Hepatocyte (in vitro differentiated cells): ENCODE measurements around the gene SORCS2. TPM values are rescaled to one million over a fixed set of nuclear protein-coding genes. Genes with fewer than 3 reads are reported as not detected.

ENCODE experiments used
- DNase-seq: peaks from one replicate; pipeline ENCODE4 v3.0.0-alpha.2; 2016; ENCODE audit warnings: low spot score
- H2AFZ ChIP-seq: fragments of 200-600 bp; sonication (generic); 2 replicates; pipeline ENCODE4 v1.6.0; 2016; ENCODE audit warnings: antibody characterized with exemption, mild to moderate bottlenecking
- H3K27ac ChIP-seq: fragments of 200-600 bp; sonication (generic); 2 replicates; pipeline ENCODE4 v1.5.1; 2016; ENCODE audit warnings: mild to moderate bottlenecking
- H3K27me3 ChIP-seq: fragments of 200-600 bp; sonication (generic); 2 replicates; pipeline ENCODE4 v1.6.1; 2016
- H3K36me3 ChIP-seq: fragments of 200-600 bp; sonication (generic); replicated peaks from 2 replicates; pipeline ENCODE4 v1.5.1; 2016; ENCODE audit warnings: low read depth; ENCODE audit not compliant: insufficient read depth
- H3K4me1 ChIP-seq: fragments of 200-600 bp; sonication (generic); 2 replicates; pipeline ENCODE4 v1.5.1; 2016; ENCODE audit warnings: mild to moderate bottlenecking, moderate library complexity; ENCODE audit not compliant: insufficient read depth
- H3K4me2 ChIP-seq: fragments of 200-600 bp; sonication (generic); 2 replicates; pipeline ENCODE4 v1.6.0; 2016
- H3K4me3 ChIP-seq: fragments of 200-600 bp; sonication (generic); 2 replicates; pipeline ENCODE4 v1.5.1; 2016; ENCODE audit warnings: mild to moderate bottlenecking
- H3K79me2 ChIP-seq: fragments of 200-600 bp; sonication (generic); 2 replicates; pipeline ENCODE4 v1.6.0; 2017; ENCODE audit warnings: mild to moderate bottlenecking
- H3K9me2 ChIP-seq: fragments of 200-600 bp; sonication (generic); replicated peaks from 2 replicates; pipeline ENCODE4 v1.6.0; 2017; ENCODE audit warnings: mild to moderate bottlenecking; ENCODE audit not compliant: insufficient read depth
- H3K9me3 ChIP-seq: fragments of 200-600 bp; sonication (generic); 2 replicates; pipeline ENCODE4 v1.5.1; 2016; ENCODE audit warnings: low read depth, mild to moderate bottlenecking
- H4K20me1 ChIP-seq: fragments of 200-600 bp; sonication (generic); 2 replicates; pipeline ENCODE4 v1.6.0; 2016; ENCODE audit warnings: mild to moderate bottlenecking; ENCODE audit not compliant: insufficient read depth, poor library complexity, severe bottlenecking
- EZH2 ChIP-seq: fragments of 200-600 bp; sonication (generic); IDR thresholded peaks from 2 replicates; pipeline ENCODE4 v1.6.1; 2016; ENCODE audit warnings: antibody characterized with exemption, mild to moderate bottlenecking, borderline replicate concordance
- EZH2phosphoT487 ChIP-seq: fragments of 200-600 bp; sonication (generic); IDR thresholded peaks from one replicate; pipeline ENCODE4 v1.6.1; 2018; ENCODE audit warnings: antibody characterized with exemption, mild to moderate bottlenecking, low read depth, moderate library complexity; ENCODE audit not compliant: unreplicated experiment, severe bottlenecking
- WGBS: methylation state at CpG from one replicate; pipeline ENCODE4 v1.1.6; 2016; ENCODE audit warnings: low lambda C conversion rate; ENCODE audit errors: missing lambda C conversion rate; 5-methylcytosine and 5-hydroxymethylcytosine counted together
- polyA plus RNA-seq: library from polyadenylated mRNA; unstranded; fragments of >200 nt; fragmentation: Nextera tagmentation; extraction: Ambion mirVana; gene quantifications from 2 replicates; pipeline ENCODE4 v1.2.1, GENCODE V29; 2016
- total RNA-seq: library from RNA; depleted of rRNA; stranded (reverse); fragments of >200 nt; gene quantifications from 2 replicates; pipeline ENCODE4 v1.2.3, GENCODE V29; 2014
- TF ChIP-seq, protein P1 (sequence below): fragments of 200-600 bp; sonication (generic); IDR thresholded peaks from 2 replicates; pipeline ENCODE4 v1.5.1; 2016; ENCODE audit warnings: antibody characterized with exemption, mild to moderate bottlenecking; ENCODE audit not compliant: poor library complexity

The SORCS2 gene
- total and polyA plus RNA-seq, 2 experiments from 2014 or later, result 1.6 to 4.8 TPM

DNA sequence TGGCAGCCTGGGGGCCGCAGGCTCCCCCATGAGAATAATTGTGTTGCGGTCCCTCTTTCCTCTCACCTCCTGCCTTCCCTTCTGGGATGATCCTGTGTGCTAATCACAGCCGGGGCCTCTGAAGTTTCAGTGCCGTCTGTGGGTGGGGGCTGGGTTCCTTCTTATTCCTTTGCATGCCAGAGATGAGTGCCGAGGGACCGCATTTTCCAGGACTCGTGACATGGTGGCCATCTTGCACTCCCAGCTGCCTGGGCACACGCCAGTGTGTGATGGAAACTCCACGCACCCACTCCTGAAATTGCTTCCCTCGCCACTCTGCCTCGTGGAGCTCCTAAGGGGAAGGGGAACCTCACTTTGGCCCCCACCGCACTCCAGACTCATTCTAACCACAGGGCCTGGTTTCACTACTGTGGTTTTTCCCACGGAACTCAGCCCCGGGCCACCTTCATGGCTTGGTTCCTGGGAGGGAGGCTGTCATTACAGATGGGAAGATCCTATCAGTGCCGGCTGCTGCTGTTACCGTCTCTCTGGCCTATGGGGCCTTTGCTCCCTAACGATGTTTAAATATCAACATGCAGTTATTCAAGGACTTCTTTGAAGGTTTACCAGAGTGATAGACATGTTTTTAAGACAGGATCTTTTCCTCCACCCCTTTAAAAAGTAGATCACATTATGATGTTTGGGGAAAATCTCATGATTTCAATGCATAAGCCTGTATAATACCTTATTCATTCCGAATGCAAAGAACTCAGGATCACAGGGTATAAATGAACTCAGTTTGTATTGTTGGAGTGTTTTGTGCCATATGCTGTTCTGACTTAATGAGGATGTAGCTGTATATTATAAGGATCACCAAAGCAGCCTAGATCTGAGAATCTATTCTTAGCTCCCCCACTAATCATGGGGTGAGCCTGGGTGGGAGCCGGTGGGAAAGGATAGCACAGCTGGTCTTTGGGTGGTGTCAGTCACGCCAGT lies 89.6 kb downstream of the SORCS2 start:
- no peak for DNase-seq
- H3K27ac ChIP-seq, result no peak overlapping the region
- no peaks in the 10 kb centered on the region for H3K4me1 ChIP-seq
- no peaks in the 10 kb centered on the region for H3K9me3 ChIP-seq
- H3K4me3 ChIP-seq, result no peak overlapping the region
- H3K79me2 ChIP-seq, result no peaks in the 10 kb centered on the region
- 70% methylated on average over 20 of the region's 20 CpGs for whole genome bisulfite sequencing
- H4K20me1 ChIP-seq, result no peaks in the 10 kb centered on the region
- TF ChIP-seq, protein P1, sequence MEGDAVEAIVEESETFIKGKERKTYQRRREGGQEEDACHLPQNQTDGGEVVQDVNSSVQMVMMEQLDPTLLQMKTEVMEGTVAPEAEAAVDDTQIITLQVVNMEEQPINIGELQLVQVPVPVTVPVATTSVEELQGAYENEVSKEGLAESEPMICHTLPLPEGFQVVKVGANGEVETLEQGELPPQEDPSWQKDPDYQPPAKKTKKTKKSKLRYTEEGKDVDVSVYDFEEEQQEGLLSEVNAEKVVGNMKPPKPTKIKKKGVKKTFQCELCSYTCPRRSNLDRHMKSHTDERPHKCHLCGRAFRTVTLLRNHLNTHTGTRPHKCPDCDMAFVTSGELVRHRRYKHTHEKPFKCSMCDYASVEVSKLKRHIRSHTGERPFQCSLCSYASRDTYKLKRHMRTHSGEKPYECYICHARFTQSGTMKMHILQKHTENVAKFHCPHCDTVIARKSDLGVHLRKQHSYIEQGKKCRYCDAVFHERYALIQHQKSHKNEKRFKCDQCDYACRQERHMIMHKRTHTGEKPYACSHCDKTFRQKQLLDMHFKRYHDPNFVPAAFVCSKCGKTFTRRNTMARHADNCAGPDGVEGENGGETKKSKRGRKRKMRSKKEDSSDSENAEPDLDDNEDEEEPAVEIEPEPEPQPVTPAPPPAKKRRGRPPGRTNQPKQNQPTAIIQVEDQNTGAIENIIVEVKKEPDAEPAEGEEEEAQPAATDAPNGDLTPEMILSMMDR, result no peak
- TF ChIP-seq EZH2phosphoT487 (no peak), EZH2 (no peak)
- no peaks in the 10 kb centered on the region for H3K36me3 ChIP-seq
- no peak overlapping the region for H3K4me2 ChIP-seq
- H2AFZ ChIP-seq, result no peak overlapping the region
- H3K27me3 ChIP-seq, result no peaks in the 10 kb centered on the region
- no peaks in the 10 kb centered on the region for H3K9me2 ChIP-seq

DNA sequence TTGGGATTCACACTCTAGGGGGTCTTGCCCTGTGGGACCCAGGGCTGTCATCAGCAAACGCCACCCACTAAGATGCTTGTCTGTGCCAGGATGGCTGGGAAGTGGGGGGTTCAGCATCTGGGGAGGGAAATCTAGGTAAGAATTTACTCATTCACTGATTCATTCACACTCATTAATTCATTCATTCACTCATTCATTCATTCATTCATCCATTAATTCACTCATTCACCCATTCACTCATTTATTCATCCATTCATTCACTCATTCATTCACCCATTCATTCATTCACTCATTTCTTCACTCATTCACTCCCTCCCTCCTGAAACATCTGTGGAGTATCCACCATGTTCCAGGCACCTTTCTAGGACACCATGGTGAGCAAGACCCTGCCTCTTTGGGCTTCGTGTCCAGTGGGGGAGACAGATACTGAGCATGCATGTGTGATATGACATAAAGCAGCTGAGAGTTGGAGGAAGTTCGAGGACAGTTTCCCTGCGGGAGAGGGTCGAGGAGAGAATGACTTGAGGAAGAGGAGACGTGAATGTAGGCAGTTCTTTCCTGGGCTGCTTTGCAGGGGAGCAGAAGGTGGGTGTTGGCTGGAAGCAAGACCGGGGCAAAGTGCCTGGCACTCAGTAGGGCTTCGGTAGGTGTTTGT lies 90.6 kb downstream of the SORCS2 start:
- WGBS, result 73% methylated on average over 8 of the region's 8 CpGs

GRCh38 chr4:7285244-7286094 lies 93.1 kb downstream of the SORCS2 start:
- no peaks in the 10 kb centered on the region for H4K20me1 ChIP-seq
- H3K27me3 ChIP-seq, result no peaks in the 10 kb centered on the region
- TF ChIP-seq EZH2, result no peak
- no peak for TF ChIP-seq EZH2phosphoT487
- TF ChIP-seq, protein P1, result no peak
- H2AFZ ChIP-seq, result no peak overlapping the region
- H3K79me2 ChIP-seq, result no peaks in the 10 kb centered on the region
- no peak overlapping the region for H3K4me3 ChIP-seq
- H3K9me2 ChIP-seq, result no peaks in the 10 kb centered on the region
- no peaks in the 10 kb centered on the region for H3K36me3 ChIP-seq
- no peaks in the 10 kb centered on the region for H3K9me3 ChIP-seq
- no peak overlapping the region for H3K27ac ChIP-seq
- DNase-seq, result no peak
- no peak overlapping the region for H3K4me2 ChIP-seq
- WGBS, result 90% methylated on average over 33 of the region's 34 CpGs
- no peaks in the 10 kb centered on the region for H3K4me1 ChIP-seq

More for the DNA sequence above, 90.6 kb downstream of the SORCS2 start:
- no peak for DNase-seq
- no peak overlapping the region for H3K4me3 ChIP-seq
- H3K27ac ChIP-seq, result no peak overlapping the region
- H3K4me2 ChIP-seq, result no peak overlapping the region
- no peak for TF ChIP-seq EZH2
- no peak for TF ChIP-seq EZH2phosphoT487
- TF ChIP-seq, protein P1, result no peak
- no peaks in the 10 kb centered on the region for H4K20me1 ChIP-seq
- H2AFZ ChIP-seq, result no peak overlapping the region
- H3K36me3 ChIP-seq, result no peaks in the 10 kb centered on the region
- H3K27me3 ChIP-seq, result no peaks in the 10 kb centered on the region
- H3K4me1 ChIP-seq, result no peaks in the 10 kb centered on the region
- H3K9me3 ChIP-seq, result no peaks in the 10 kb centered on the region
- no peaks in the 10 kb centered on the region for H3K9me2 ChIP-seq
- no peaks in the 10 kb centered on the region for H3K79me2 ChIP-seq
